ENCODE measurements around the gene ANKRD23. TPM values are rescaled to one million over a fixed set of nuclear protein-coding genes. Genes with fewer than 3 reads are reported as not detected.

The ANKRD23 gene
- 0.45 to 3.1 TPM (median 2.2 TPM) in 5 replicates for total RNA-seq (2022; extraction: Qiagen RNA extraction; ENCODE audit: low read depth)

DNA sequence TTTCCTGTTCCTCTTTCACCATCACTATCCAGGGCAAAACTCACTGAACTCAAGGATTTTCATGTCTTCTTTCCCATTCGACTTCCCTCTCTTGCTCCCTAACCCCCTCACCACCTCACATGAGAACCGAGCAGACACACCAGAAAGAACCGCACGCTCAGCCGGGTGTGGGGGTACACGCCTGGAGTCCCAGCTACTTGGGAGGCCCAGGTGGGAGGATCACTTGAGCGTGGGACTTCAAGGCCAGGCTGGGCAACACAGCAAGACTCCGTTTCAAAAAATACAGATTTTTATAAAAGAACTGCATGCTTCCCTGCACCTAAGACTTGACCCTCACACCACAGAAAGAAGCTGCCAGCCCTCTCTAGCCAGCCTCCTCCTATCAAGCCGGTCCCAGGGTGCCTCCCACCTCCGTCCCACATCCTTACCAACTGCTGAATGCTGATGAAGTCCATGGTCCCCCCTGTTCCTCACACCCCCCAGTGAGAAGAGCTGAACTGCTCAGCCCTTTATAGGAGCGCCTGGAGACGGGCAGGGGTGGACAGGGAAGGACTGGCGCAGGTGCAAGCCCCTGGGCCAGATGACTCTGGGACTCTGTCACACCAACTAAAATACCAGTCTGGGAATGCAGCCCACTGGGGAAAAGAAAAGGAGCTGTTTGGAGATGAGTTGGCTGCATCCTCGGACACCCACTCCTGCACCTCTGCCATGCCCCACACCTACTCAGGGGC is at the start of gene ANKRD23:
Gene ANKRD23 (minus strand): TSS at position 484 of the 731 bp plus-strand sequence. CDS start 29 bp downstream, at position 455.

DNA sequence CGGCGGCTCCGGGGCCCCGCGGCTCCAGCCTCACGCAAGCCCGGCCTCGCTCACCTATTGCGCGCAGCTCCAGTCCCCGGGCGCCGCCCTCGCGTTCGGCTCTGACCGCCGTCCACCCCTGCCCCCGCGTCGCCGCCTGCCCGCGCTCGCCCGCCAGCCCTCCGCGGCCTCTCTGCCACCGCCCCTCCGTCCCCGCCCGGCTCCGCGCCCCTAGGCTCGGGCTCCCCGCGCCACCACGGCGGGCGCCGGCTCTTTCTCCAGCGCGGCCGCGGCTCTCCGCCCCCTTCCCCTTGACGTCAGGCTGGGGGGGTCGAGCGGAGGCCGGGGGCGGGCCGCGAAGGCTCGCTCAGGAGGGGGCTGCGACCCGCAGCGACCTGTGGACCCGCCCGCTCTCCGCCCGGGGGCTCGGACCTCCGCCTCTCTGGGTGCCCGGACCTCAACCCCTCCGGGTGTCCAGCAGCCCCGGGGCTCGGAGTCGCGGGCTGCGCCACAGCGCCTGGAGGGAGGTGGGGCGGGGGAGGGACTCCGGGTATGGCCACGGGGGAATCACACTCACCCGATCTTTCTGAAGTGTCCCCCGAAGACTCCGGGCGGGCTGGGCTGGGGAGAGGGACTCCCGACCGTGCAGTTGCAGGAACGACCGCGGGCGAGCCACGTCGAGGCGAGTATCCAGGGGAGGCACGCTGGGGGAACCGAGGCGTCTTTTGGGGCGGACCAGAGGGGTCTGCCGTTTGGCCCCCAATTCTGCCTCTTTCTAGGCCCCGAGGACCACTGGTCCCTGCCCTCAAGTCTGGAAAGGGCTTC is 26.2 kb upstream of the ANKRD23 start, which contains the start of gene SEMA4C:
Gene SEMA4C (minus strand): TSS at position 259 of the 804 bp plus-strand sequence. CDS start 2,194 bp downstream, outside the sequence.

DNA sequence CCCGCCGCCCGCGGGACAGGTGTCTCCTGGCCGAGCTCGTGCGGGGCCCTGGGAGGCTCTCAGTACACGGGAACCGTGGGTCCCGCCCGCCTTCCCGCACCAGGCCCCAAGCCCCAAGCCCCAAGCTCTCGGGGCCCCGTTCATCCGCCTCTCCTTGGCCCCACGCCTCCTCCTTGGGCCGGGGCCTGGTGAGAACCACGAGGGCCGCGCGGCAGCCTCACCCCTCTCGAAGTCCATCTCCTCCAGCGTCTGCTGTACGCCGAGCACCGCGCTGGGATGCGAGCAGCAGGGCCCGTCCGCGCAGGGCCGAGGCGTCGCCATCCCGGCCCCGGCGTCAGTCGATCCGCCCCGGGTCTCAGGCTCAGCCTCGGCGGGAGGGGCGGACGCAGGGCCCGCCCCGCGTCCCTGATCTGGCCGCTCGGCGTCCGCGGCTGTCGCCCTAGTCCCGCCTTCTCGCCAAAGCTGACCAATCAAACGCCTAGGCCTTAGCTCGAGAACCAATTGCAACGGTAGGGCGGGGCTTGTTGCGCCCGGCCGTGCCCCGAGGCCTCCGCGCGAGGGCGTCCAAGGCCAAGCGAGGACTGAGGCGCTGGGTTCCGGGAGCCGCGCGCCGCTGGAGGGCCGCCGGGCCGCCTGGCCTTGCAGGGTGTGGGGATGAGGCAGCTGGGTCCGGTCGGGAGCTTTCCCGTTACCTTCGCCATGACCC is 14.0 kb upstream of the ANKRD23 start, which contains the start of gene ANKRD39:
Gene ANKRD39 (minus strand): TSS at position 350 of the 706 bp plus-strand sequence. CDS start 29 bp downstream, at position 321.

DNA sequence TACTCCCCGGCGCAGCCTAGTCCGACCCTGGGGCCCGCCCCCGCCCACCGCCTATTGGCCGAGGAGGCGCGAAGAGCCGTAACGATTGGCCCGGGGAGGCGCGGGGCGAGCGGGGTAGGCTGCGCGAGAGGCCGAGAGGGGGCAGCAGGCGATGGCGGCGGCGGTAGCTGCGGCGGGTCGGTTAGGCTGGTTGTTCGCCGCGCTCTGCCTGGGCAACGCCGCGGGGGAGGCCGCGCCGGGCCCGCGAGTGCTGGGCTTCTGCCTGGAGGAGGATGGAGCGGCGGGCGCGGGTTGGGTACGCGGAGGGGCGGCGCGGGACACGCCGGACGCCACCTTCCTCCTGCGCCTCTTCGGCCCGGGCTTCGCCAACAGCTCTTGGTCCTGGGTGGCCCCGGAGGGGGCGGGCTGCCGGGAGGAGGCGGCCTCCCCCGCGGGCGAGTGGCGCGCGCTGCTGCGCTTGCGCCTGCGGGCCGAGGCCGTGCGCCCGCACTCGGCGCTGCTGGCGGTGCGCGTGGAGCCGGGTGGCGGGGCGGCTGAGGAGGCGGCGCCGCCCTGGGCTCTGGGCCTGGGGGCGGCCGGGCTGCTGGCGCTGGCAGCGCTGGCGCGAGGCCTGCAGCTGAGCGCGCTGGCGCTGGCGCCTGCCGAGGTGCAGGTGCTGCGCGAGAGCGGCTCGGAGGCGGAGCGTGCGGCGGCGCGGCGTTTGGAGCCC is 27.5 kb downstream of the ANKRD23 start, which contains the start of gene CNNM3:
Gene CNNM3 (plus strand): TSS at position 142 of the 709 bp plus-strand sequence. CDS start 10 bp downstream, at position 152.

Other genes starting within 250 kb of the ANKRD23 start
- gene KANSL3, start 205.7 kb downstream of the ANKRD23 start, total RNA-seq (2022; extraction: Qiagen RNA extraction; ENCODE audit: low read depth): 22.0 to 31.2 TPM (median 27.7 TPM) in 5 replicates
- not detected in 5 replicates for gene FER1L5, start 201.3 kb downstream of the ANKRD23 start, total RNA-seq (2022; extraction: Qiagen RNA extraction; ENCODE audit: low read depth)
- 19.3 to 24.3 TPM (median 21.9 TPM) in 5 replicates for gene LMAN2L, start 104.0 kb downstream of the ANKRD23 start, total RNA-seq (2022; extraction: Qiagen RNA extraction; ENCODE audit: low read depth)
- 10.3 to 15.5 TPM (median 13.6 TPM) in 5 replicates for gene CNNM4, start 83.1 kb downstream of the ANKRD23 start, total RNA-seq (2022; extraction: Qiagen RNA extraction; ENCODE audit: low read depth)
- gene CNNM3, start 27.8 kb downstream of the ANKRD23 start, total RNA-seq (2022; extraction: Qiagen RNA extraction; ENCODE audit: low read depth): 7.9 to 15.9 TPM (median 13.8 TPM) in 5 replicates
- 19.0 to 22.0 TPM (median 20.6 TPM) in 5 replicates for gene ANKRD39, start 14.0 kb upstream of the ANKRD23 start, total RNA-seq (2022; extraction: Qiagen RNA extraction; ENCODE audit: low read depth)
- 12.2 to 25.7 TPM (median 20.2 TPM) in 5 replicates for gene SEMA4C, start 26.1 kb upstream of the ANKRD23 start, total RNA-seq (2022; extraction: Qiagen RNA extraction; ENCODE audit: low read depth)
- not detected in 5 replicates for gene FAM178B, start 142.6 kb upstream of the ANKRD23 start, total RNA-seq (2022; extraction: Qiagen RNA extraction; ENCODE audit: low read depth)